ENCODE measurements around the gene GXYLT1. TPM values are rescaled to one million over a fixed set of nuclear protein-coding genes. Genes with fewer than 3 reads are reported as not detected.
"Not testable (repeated sequence)": the region's sequence is repeated elsewhere in the genome, so short reads cannot be mapped to it uniquely, and the experiment has no call there.

GXYLT1 gene
- 5.9 TPM for polyA plus RNA-seq (2013, experiment 1 of 2)
- 5.5 TPM for polyA plus RNA-seq (2013, experiment 2 of 2)

- Histone ChIP-seq H3K27ac (ENCODE audit: low read depth, low read length) (peak within 1 kb of the TSS; percentile 94), H2AK5ac (ENCODE audit: low read length) (no peak within 1 kb of the TSS), H3K4ac (ENCODE audit: low read depth, low read length) (peak within 1 kb of the TSS; percentile 22), H3K23ac (ENCODE audit: low read length) (peak within 1 kb of the TSS; percentile 59), H3K4me2 (ENCODE audit: low read length) (peak within 1 kb of the TSS; percentile 84), H3K79me1 (ENCODE audit: low read length) (peaks cover 7% of the 10 kb centered on the region), H3K4me1 (ENCODE audit: control insufficient read depth, low read depth, low read length) (peaks cover 5% of the 10 kb centered on the region), H4K8ac (ENCODE audit: low read depth, low read length) (no peak within 1 kb of the TSS), H2BK5ac (ENCODE audit: low read length) (no peak within 1 kb of the TSS), H3K18ac (ENCODE audit: low read length) (peak within 1 kb of the TSS; percentile 65), H4K5ac (ENCODE audit: low read length) (no peak within 1 kb of the TSS), H2BK15ac (replicated peaks; ENCODE audit: low read depth) (no peak within 1 kb of the TSS), H3K27me3 (ENCODE audit: insufficient read depth, low read length, poor library complexity) (no peaks in the 10 kb centered on the region), H3K79me2 (ENCODE audit: control insufficient read depth, insufficient read depth, low read length) (peaks cover 13% of the 10 kb centered on the region), H2BK120ac (ENCODE audit: low read depth, low read length) (no peak within 1 kb of the TSS), H3K56ac (ENCODE audit: low read length) (peak within 1 kb of the TSS; percentile 96), H3K9ac (ENCODE audit: low read length) (peak within 1 kb of the TSS; percentile 77), H3K4me3 (ENCODE audit: low read length) (peak within 1 kb of the TSS; percentile 68), H3K36me3 (ENCODE audit: control insufficient read depth, insufficient read depth, low read length) (no peaks in the 10 kb centered on the region)
- WGBS (ENCODE audit: extremely low coverage, insufficient coverage, low lambda C conversion rate), result no CpG with 5 or more reads among the region's 106 CpGs
- peak; percentile 96 for DNase-seq
Observed at GRCh38 chr12:42144408-42145196, at the start of gene GXYLT1. Gene GXYLT1, minus strand, starts transcription at chr12:42144874. Its CDS starts 228 bp downstream, at chr12:42144646.

- H3K27me3 ChIP-seq (ENCODE audit: insufficient read depth, low read length, poor library complexity), result no peaks in the 10 kb centered on the region
- H3K36me3 ChIP-seq (ENCODE audit: control insufficient read depth, insufficient read depth, low read length), result no peaks in the 10 kb centered on the region
- no peak overlapping the region for H3K27ac ChIP-seq (ENCODE audit: low read depth, low read length)
- H2BK15ac ChIP-seq (replicated peaks; ENCODE audit: low read depth), result no peak overlapping the region
- no peak for DNase-seq
- no peak overlapping the region for H2BK120ac ChIP-seq (ENCODE audit: low read depth, low read length)
- H3K56ac ChIP-seq (ENCODE audit: low read length), result no peak overlapping the region
- no peak overlapping the region for H3K18ac ChIP-seq (ENCODE audit: low read length)
- no peak overlapping the region for H2AK5ac ChIP-seq (ENCODE audit: low read length)
- H4K8ac ChIP-seq (ENCODE audit: low read depth, low read length), result no peak overlapping the region
- H3K9ac ChIP-seq (ENCODE audit: low read length), result no peak overlapping the region
- H3K79me2 ChIP-seq (ENCODE audit: control insufficient read depth, insufficient read depth, low read length), result no peaks in the 10 kb centered on the region
- no peak overlapping the region for H3K23ac ChIP-seq (ENCODE audit: low read length)
- no peak overlapping the region for H3K4me3 ChIP-seq (ENCODE audit: low read length)
- no peaks in the 10 kb centered on the region for H3K79me1 ChIP-seq (ENCODE audit: low read length)
- WGBS (ENCODE audit: extremely low coverage, insufficient coverage, low lambda C conversion rate), result no CpG with 5 or more reads among the region's 6 CpGs
- no peak overlapping the region for H3K4me2 ChIP-seq (ENCODE audit: low read length)
- H3K4me1 ChIP-seq (ENCODE audit: control insufficient read depth, low read depth, low read length), result no peaks in the 10 kb centered on the region
- no peak overlapping the region for H3K4ac ChIP-seq (ENCODE audit: low read depth, low read length)
- H2BK5ac ChIP-seq (ENCODE audit: low read length), result no peak overlapping the region
- H4K5ac ChIP-seq (ENCODE audit: low read length), result no peak overlapping the region
Observed at GRCh38 chr12:42192686-42193085, 48.0 kb upstream of the GXYLT1 start.

- Histone ChIP-seq H2AK5ac (ENCODE audit: low read length) (no peak overlapping the region), H2BK15ac (replicated peaks; ENCODE audit: low read depth) (no peak overlapping the region), H3K36me3 (ENCODE audit: control insufficient read depth, insufficient read depth, low read length) (no peaks in the 10 kb centered on the region), H3K27me3 (ENCODE audit: insufficient read depth, low read length, poor library complexity) (no peaks in the 10 kb centered on the region), H3K79me2 (ENCODE audit: control insufficient read depth, insufficient read depth, low read length) (no peaks in the 10 kb centered on the region), H3K23ac (ENCODE audit: low read length) (no peak overlapping the region), H4K5ac (ENCODE audit: low read length) (no peak overlapping the region), H3K4ac (ENCODE audit: low read depth, low read length) (no peak overlapping the region), H4K8ac (ENCODE audit: low read depth, low read length) (no peak overlapping the region), H2BK120ac (ENCODE audit: low read depth, low read length) (no peak overlapping the region), H3K9ac (ENCODE audit: low read length) (no peak overlapping the region), H3K4me3 (ENCODE audit: low read length) (no peak overlapping the region), H2BK5ac (ENCODE audit: low read length) (no peak overlapping the region), H3K4me2 (ENCODE audit: low read length) (no peak overlapping the region), H3K56ac (ENCODE audit: low read length) (no peak overlapping the region), H3K79me1 (ENCODE audit: low read length) (no peaks in the 10 kb centered on the region), H3K18ac (ENCODE audit: low read length) (no peak overlapping the region), H3K27ac (ENCODE audit: low read depth, low read length) (no peak overlapping the region), H3K4me1 (ENCODE audit: control insufficient read depth, low read depth, low read length) (no peaks in the 10 kb centered on the region)
- DNase-seq, result no peak
- WGBS (ENCODE audit: extremely low coverage, insufficient coverage, low lambda C conversion rate), result no CpG with 5 or more reads among the region's 1 CpG
Observed at GRCh38 chr12:42192258-42192657, 47.6 kb upstream of the GXYLT1 start.

GRCh38 chr12:42190376-42190775 is 45.7 kb upstream of the GXYLT1 start:
- Histone ChIP-seq H3K27me3 (ENCODE audit: insufficient read depth, low read length, poor library complexity) (no peaks in the 10 kb centered on the region), H2BK5ac (ENCODE audit: low read length) (no peak overlapping the region), H3K4me1 (ENCODE audit: control insufficient read depth, low read depth, low read length) (no peaks in the 10 kb centered on the region), H3K4ac (ENCODE audit: low read depth, low read length) (no peak overlapping the region), H2BK120ac (ENCODE audit: low read depth, low read length) (no peak overlapping the region), H4K5ac (ENCODE audit: low read length) (no peak overlapping the region), H3K4me3 (ENCODE audit: low read length) (no peak overlapping the region), H3K23ac (ENCODE audit: low read length) (no peak overlapping the region), H3K79me1 (ENCODE audit: low read length) (no peaks in the 10 kb centered on the region), H4K8ac (ENCODE audit: low read depth, low read length) (no peak overlapping the region), H2AK5ac (ENCODE audit: low read length) (no peak overlapping the region), H3K56ac (ENCODE audit: low read length) (no peak overlapping the region), H3K36me3 (ENCODE audit: control insufficient read depth, insufficient read depth, low read length) (no peaks in the 10 kb centered on the region), H3K4me2 (ENCODE audit: low read length) (no peak overlapping the region), H3K27ac (ENCODE audit: low read depth, low read length) (no peak overlapping the region), H3K9ac (ENCODE audit: low read length) (no peak overlapping the region), H2BK15ac (replicated peaks; ENCODE audit: low read depth) (no peak overlapping the region), H3K79me2 (ENCODE audit: control insufficient read depth, insufficient read depth, low read length) (no peaks in the 10 kb centered on the region), H3K18ac (ENCODE audit: low read length) (no peak overlapping the region)
- DNase-seq, result no peak

- not testable (repeated sequence) for H3K79me2 ChIP-seq (ENCODE audit: control insufficient read depth, insufficient read depth, low read length); H2BK15ac ChIP-seq (replicated peaks; ENCODE audit: low read depth); H3K27ac ChIP-seq (ENCODE audit: low read depth, low read length); H2AK5ac ChIP-seq (ENCODE audit: low read length); H3K4me2 ChIP-seq (ENCODE audit: low read length); H2BK5ac ChIP-seq (ENCODE audit: low read length); H3K9ac ChIP-seq (ENCODE audit: low read length); H3K23ac ChIP-seq (ENCODE audit: low read length); H3K4me1 ChIP-seq (ENCODE audit: control insufficient read depth, low read depth, low read length); H3K27me3 ChIP-seq (ENCODE audit: insufficient read depth, low read length, poor library complexity); H2BK120ac ChIP-seq (ENCODE audit: low read depth, low read length); H3K36me3 ChIP-seq (ENCODE audit: control insufficient read depth, insufficient read depth, low read length); DNase-seq; H3K4me3 ChIP-seq (ENCODE audit: low read length); H3K79me1 ChIP-seq (ENCODE audit: low read length); H3K18ac ChIP-seq (ENCODE audit: low read length); H4K8ac ChIP-seq (ENCODE audit: low read depth, low read length); H3K4ac ChIP-seq (ENCODE audit: low read depth, low read length); H3K56ac ChIP-seq (ENCODE audit: low read length); H4K5ac ChIP-seq (ENCODE audit: low read length)
- WGBS (ENCODE audit: extremely low coverage, insufficient coverage, low lambda C conversion rate), result no CpG with 5 or more reads among the region's 3 CpGs
Observed at GRCh38 chr12:42188275-42188674, 43.6 kb upstream of the GXYLT1 start.

GRCh38 chr12:42187799-42188198 is 43.1 kb upstream of the GXYLT1 start:
- no peak overlapping the region for H3K23ac ChIP-seq (ENCODE audit: low read length)
- H3K56ac ChIP-seq (ENCODE audit: low read length), result no peak overlapping the region
- H2AK5ac ChIP-seq (ENCODE audit: low read length), result no peak overlapping the region
- no peaks in the 10 kb centered on the region for H3K36me3 ChIP-seq (ENCODE audit: control insufficient read depth, insufficient read depth, low read length)
- no peak overlapping the region for H2BK120ac ChIP-seq (ENCODE audit: low read depth, low read length)
- H3K4me2 ChIP-seq (ENCODE audit: low read length), result no peak overlapping the region
- H4K5ac ChIP-seq (ENCODE audit: low read length), result no peak overlapping the region
- H2BK5ac ChIP-seq (ENCODE audit: low read length), result no peak overlapping the region
- H3K79me2 ChIP-seq (ENCODE audit: control insufficient read depth, insufficient read depth, low read length), result no peaks in the 10 kb centered on the region
- no peak overlapping the region for H3K9ac ChIP-seq (ENCODE audit: low read length)
- no peaks in the 10 kb centered on the region for H3K27me3 ChIP-seq (ENCODE audit: insufficient read depth, low read length, poor library complexity)
- no peak overlapping the region for H3K4me3 ChIP-seq (ENCODE audit: low read length)
- WGBS (ENCODE audit: extremely low coverage, insufficient coverage, low lambda C conversion rate), result no CpG with 5 or more reads among the region's 2 CpGs
- H3K4me1 ChIP-seq (ENCODE audit: control insufficient read depth, low read depth, low read length), result no peaks in the 10 kb centered on the region
- DNase-seq, result no peak
- no peaks in the 10 kb centered on the region for H3K79me1 ChIP-seq (ENCODE audit: low read length)
- H3K27ac ChIP-seq (ENCODE audit: low read depth, low read length), result no peak overlapping the region
- H3K4ac ChIP-seq (ENCODE audit: low read depth, low read length), result no peak overlapping the region
- no peak overlapping the region for H3K18ac ChIP-seq (ENCODE audit: low read length)
- H4K8ac ChIP-seq (ENCODE audit: low read depth, low read length), result no peak overlapping the region
- H2BK15ac ChIP-seq (replicated peaks; ENCODE audit: low read depth), result no peak overlapping the region
